ENCODE measurements around the gene SLC35G4.

Gene SLC35G4

DNA sequence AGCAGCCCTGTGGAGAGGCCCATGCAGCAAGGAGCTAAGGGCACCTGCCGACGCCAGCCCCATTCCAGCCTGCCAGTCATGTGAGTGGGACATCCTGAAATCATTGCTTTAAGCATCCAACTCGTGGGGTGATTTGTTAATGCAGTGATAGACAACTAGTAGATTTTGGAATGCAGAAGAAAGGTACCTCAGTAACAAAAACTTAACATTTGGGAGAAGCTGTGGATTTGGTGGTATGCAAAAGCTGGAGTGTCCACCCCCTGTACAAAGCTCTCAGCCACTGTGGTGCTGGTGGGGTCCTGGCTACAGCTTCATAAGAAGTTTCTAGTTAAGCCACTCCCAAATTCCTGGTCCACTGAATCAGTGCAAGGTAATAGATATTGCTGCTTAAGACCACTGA lies 42.5 kb downstream of the SLC35G4 start:
- POLR2A ChIA-PET = no interaction called here
- H3K4me3 ChIP-seq (ENCODE audit: low read depth, low read length) = no peak overlapping the region
- CTCF ChIA-PET = no interaction called here
- TF ChIP-seq, protein P1, sequence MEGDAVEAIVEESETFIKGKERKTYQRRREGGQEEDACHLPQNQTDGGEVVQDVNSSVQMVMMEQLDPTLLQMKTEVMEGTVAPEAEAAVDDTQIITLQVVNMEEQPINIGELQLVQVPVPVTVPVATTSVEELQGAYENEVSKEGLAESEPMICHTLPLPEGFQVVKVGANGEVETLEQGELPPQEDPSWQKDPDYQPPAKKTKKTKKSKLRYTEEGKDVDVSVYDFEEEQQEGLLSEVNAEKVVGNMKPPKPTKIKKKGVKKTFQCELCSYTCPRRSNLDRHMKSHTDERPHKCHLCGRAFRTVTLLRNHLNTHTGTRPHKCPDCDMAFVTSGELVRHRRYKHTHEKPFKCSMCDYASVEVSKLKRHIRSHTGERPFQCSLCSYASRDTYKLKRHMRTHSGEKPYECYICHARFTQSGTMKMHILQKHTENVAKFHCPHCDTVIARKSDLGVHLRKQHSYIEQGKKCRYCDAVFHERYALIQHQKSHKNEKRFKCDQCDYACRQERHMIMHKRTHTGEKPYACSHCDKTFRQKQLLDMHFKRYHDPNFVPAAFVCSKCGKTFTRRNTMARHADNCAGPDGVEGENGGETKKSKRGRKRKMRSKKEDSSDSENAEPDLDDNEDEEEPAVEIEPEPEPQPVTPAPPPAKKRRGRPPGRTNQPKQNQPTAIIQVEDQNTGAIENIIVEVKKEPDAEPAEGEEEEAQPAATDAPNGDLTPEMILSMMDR (IDR thresholded peaks at IDR 0.05; ENCODE audit: insufficient read depth, low read length, missing control alignments) = no peak
- no peak for DNase-seq (ENCODE audit: low read depth, low spot score)

DNA sequence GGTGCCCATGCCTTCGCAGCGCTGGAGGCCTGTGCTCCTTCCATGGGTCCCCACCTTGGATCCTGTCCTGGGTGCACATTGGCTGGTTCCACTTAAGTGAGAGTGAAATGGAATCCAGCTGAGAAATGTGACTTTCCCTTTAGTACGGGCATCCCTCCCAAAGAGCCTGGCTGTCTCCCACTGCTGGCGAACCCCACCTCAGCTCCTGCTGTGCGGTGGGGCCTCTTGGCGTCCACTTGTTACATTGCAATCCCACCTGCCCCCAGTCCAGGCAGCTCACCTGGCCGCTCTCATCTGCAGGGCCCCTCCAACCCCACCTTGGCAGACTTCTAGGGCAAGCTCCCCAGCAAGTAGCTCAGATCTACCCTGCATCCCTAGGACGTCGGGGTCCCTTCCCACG lies 44.1 kb downstream of the SLC35G4 start:
- TF ChIP-seq, protein P1 (IDR thresholded peaks at IDR 0.05; ENCODE audit: insufficient read depth, low read length, missing control alignments) = no peak
- ChIA-PET POLR2A (no interaction called here), CTCF (interaction anchor here (0.9 to 2.3 kb wide), 3 partner anchors 13 to 346 kb away, joined by 3 to 6 read pairs (median 4); no protein-coding TSS in a partner anchor)
- no peak for DNase-seq (ENCODE audit: low read depth, low spot score)
- no peak overlapping the region for H3K4me3 ChIP-seq (ENCODE audit: low read depth, low read length)

DNA sequence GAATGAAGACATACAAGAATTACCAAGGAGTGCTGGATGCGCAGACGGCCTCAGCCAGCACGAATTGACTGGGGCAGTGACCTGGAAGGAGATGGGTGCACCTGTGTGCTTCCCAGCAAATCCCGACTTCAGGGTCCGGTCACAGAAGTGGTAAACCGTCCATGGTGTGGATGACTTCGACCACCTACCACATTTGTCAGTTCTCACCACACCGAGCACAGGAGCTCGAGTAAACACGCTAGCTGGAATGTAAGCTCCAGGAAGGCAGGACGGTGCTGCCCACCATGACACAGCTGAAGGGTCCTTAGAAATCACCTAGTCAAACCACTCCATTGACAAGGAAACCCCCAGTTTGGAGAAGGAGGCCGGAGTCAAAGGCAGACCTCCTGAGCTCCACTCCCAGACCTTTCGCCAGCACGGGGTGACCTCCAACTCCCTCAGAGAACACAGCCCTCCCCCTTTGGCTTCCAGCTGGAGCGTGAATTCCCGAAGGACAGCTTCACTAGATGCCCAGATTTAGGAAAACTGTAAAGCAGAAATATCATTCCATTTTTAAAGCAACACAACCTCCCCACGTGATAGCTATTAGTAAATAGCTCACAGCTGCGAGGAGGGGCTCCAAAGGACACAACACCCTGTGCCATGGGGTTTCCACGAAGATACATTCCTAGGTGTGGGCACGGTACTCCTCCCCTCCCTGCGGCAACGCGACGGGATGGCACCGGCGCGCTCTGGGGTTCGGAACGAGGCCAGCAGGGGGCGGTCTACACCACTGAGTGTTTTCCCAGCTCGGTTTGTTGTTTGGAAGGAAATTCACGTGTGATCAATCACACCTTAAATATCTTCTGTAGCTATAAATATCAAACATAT lies 45.6 kb downstream of the SLC35G4 start:
- TF ChIP-seq, protein P1 (IDR thresholded peaks at IDR 0.05; ENCODE audit: insufficient read depth, low read length, missing control alignments) = peak; percentile 80
- DNase-seq (ENCODE audit: low read depth, low spot score) = no peak
- ChIA-PET POLR2A (interaction anchor here (0.6 kb wide), 1 partner anchor 140 kb away, joined by 3 read pairs; no protein-coding TSS in a partner anchor), CTCF (interaction anchor here (0.6 to 3.5 kb wide), 21 partner anchors 9 to 804 kb away, joined by 3 to 30 read pairs (median 4); no protein-coding TSS in a partner anchor)
- no peak overlapping the region for H3K4me3 ChIP-seq (ENCODE audit: low read depth, low read length)

DNA sequence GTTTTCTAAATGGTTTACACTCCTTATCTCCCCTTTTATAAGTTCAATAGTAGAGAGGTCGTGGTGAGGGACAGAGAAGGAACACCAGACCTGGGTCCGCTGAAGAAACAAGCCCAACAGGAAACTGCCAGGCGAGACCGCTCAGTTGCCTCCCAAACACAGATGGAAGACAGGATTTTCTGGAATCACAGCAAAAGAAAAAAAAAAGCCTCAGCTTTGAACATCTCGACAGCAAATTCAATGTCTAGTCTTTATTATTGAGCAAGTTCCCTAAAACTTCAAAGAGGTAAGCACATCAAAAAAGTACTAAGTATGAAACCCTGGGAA lies 46.2 kb downstream of the SLC35G4 start:
- ChIA-PET POLR2A (interaction anchor here (0.6 kb wide), 1 partner anchor 140 kb away, joined by 3 read pairs; no protein-coding TSS in a partner anchor), CTCF (interaction anchor here (0.6 to 3.5 kb wide), 19 partner anchors 8 to 804 kb away, joined by 3 to 30 read pairs (median 4); no protein-coding TSS in a partner anchor)
- TF ChIP-seq, protein P1 (IDR thresholded peaks at IDR 0.05; ENCODE audit: insufficient read depth, low read length, missing control alignments) = no peak
- no peak for DNase-seq (ENCODE audit: low read depth, low spot score)
- no peak overlapping the region for H3K4me3 ChIP-seq (ENCODE audit: low read depth, low read length)

DNA sequence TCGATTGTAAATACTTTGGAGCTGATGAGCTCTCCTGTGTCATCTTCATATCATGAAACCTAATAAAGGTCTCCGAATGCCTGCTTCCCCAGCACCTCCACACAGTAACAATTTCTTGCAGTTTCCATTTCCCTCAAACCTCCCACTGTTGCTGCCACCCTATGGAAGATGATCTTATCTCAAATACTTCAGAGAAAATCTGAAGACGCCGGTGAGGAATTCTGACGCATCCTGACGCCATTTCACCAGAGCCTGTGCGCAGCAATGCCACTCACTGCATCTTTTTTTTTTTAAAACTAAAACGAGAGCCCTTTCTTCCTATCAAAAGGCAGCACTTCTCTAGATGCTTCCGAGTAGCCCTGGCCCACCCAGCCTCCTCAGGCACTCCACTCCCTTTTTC lies 47.8 kb downstream of the SLC35G4 start:
- no peak for DNase-seq (ENCODE audit: low read depth, low spot score)
- ChIA-PET POLR2A (no interaction called here), CTCF (interaction anchor here (1.9 to 3.5 kb wide), 2 partner anchors 14 to 338 kb away, joined by 5 to 30 read pairs; no protein-coding TSS in a partner anchor)
- H3K4me3 ChIP-seq (ENCODE audit: low read depth, low read length) = no peak overlapping the region
- TF ChIP-seq, protein P1 (IDR thresholded peaks at IDR 0.05; ENCODE audit: insufficient read depth, low read length, missing control alignments) = no peak

DNA sequence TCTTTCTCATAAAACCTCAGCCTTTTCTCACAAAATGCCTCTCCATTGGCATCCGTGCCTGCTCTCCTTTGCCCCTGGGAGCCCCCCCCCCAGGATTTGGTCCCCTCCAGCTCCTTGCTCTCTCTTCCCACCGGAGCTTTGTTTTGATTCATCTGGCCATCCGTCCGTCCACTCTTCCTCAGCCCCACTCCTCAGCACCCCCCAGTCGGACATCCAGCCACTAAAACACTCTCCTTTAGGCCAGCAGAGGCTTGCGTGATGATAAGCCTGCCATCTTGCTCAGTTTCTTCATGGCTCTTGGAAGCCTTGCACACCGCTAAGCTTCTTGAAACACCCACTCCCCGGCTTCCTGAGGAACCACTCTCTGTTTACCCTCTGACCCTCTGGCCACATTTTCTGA lies 48.2 kb downstream of the SLC35G4 start:
- DNase-seq (ENCODE audit: low read depth, low spot score) = no peak
- no peak overlapping the region for H3K4me3 ChIP-seq (ENCODE audit: low read depth, low read length)
- POLR2A ChIA-PET = no interaction called here
- TF ChIP-seq, protein P1 (IDR thresholded peaks at IDR 0.05; ENCODE audit: insufficient read depth, low read length, missing control alignments) = no peak
- CTCF ChIA-PET = interaction anchor here (3.5 kb wide), 1 partner anchor 338 kb away, joined by 30 read pairs; no protein-coding TSS in a partner anchor
